ENCODE results near the gene NDUFS7.
A peak's percentile ranks its signal among the peaks of the same experiment; 100 is the strongest.
"Not testable (repeated sequence)": the region's sequence is repeated elsewhere in the genome, so short reads cannot be mapped to it uniquely, and the experiment has no call there.

Gene NDUFS7

GRCh38 chr19:1435378-1435989 lies 51.8 kb downstream of the NDUFS7 start:
- DNase-seq, result no peak

- DNase-seq, result no peak
Observed at GRCh38 chr19:1437609-1438008, 53.9 kb downstream of the NDUFS7 start.

- DNase-seq, result peak; percentile 97
Observed at GRCh38 chr19:1438035-1438932, 54.6 kb downstream of the NDUFS7 start, which contains the start of gene RPS15. Gene RPS15, plus strand, starts transcription at chr19:1438396. Its CDS starts 30 bp downstream, at chr19:1438426.

DNA sequence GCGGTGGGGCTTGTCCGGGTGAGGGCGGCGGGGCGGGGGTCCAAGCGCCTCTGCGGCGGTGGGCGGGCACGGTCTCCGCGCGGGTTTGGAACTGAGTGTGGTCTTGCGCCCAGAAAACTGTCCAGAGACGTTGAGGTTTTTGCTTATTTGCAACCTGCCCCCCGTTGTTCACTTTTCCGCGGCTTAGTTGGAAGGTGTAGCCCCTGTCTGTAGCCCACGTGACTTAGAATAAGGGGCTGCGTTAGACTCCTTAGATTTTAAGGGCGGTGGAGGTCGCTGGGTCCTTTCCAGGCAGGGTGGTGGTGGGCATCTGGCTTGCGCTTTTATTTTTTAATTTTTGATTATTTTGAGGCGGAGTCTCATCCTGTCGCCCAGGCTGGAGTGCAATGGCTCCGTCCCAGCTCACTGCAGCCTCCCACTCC lies 55.2 kb downstream of the NDUFS7 start:
- DNase-seq, result no peak

GRCh38 chr19:1439525-1440417 lies 56.1 kb downstream of the NDUFS7 start:
- not testable (repeated sequence) for DNase-seq

DNA sequence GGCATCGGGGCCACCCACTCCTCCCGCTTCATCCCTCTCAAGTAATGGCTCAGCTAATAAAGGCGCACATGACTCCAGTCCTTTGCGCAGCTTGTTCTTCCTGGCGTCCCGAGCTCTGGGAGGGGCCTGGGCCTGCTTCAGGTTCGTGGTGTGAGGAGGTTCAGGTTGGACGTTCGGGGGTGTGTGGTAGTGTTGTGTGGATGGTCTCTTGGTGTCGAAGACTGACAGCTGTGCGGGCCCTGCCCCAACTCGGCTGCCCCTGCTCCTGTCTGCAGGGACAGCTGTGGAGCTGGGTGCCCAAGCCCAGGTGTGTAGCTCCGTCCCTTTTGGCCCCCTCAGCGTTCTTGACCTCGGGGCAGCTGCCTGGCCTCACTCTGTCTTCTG lies 56.7 kb downstream of the NDUFS7 start:
- DNase-seq, result no peak

GRCh38 chr19:1441022-1441426 lies 57.3 kb downstream of the NDUFS7 start:
- DNase-seq, result no peak

GRCh38 chr19:1441677-1442438 lies 58.2 kb downstream of the NDUFS7 start:
- no peak for DNase-seq
